T-helper 2 cell treated with Interferon-gamma antibody and Interleukin-4, amounts not matched to agents 5 μg/mL and 100 μg/mL, for 36 hours (primary cell): ENCODE data around the gene LONP1.

Experiments used
- DNase-seq: peaks from one replicate; pipeline ENCODE4 v3.0.0; 2021; ENCODE audit warnings: low spot score
- H3K27ac Mint-ChIP-seq: one replicate; pipeline ENCODE4 v1.8.0; 2021; ENCODE audit warnings: mild to moderate bottlenecking, mixed read lengths
- H3K27me3 Mint-ChIP-seq: one replicate; pipeline ENCODE4 v1.8.0; 2021; ENCODE audit warnings: low read depth, mixed read lengths
- H3K36me3 Mint-ChIP-seq: one replicate; pipeline ENCODE4 v1.8.0; 2021; ENCODE audit warnings: low read depth, mixed read lengths
- H3K4me1 Mint-ChIP-seq: one replicate; pipeline ENCODE4 v1.8.0; 2021; ENCODE audit warnings: low read depth, mixed read lengths
- H3K4me3 Mint-ChIP-seq: one replicate; pipeline ENCODE4 v1.8.0; 2022; ENCODE audit warnings: mild to moderate bottlenecking, moderate library complexity, mixed read lengths
- H3K9me3 Mint-ChIP-seq: one replicate; pipeline ENCODE4 v1.8.0; 2021; ENCODE audit warnings: mixed read lengths

The LONP1 gene

DNA sequence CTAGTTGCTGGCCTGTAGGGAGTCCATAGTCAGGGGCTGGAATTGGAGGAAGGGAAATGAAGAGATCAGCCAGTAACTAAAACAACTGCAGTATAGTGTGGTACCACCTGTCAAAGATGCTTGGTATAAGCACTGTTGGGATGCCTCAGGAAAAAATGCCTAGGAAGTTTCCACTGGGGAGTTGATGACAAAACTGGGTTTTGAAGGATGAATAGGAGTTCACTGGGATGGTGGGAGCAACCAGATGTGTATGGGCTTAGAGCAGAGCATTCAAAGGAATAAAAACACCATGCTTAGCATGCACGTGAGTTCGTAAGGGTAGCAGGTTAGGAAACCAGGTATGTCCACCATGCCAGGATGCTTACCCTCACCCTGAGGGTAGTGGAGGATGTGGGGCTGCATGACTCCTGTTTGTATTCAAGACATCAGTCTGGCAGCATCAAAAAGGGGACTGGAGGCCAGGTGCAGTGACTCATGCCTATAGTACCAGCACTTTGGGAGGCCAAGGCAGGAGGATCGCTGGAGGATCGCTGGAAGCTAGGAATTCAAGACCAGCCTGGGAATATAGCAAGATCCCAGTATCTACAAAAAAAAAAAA is 7.6 kb upstream of the LONP1 start:
- Mint-ChIP-seq H3K4me1 (no peaks in the 10 kb centered on the region), H3K27ac (no peak overlapping the region), H3K9me3 (no peaks in the 10 kb centered on the region), H3K4me3 (no peak overlapping the region), H3K36me3 (no peaks in the 10 kb centered on the region), H3K27me3 (peaks cover 3% of the 10 kb centered on the region)
- DNase-seq, result no peak

DNA sequence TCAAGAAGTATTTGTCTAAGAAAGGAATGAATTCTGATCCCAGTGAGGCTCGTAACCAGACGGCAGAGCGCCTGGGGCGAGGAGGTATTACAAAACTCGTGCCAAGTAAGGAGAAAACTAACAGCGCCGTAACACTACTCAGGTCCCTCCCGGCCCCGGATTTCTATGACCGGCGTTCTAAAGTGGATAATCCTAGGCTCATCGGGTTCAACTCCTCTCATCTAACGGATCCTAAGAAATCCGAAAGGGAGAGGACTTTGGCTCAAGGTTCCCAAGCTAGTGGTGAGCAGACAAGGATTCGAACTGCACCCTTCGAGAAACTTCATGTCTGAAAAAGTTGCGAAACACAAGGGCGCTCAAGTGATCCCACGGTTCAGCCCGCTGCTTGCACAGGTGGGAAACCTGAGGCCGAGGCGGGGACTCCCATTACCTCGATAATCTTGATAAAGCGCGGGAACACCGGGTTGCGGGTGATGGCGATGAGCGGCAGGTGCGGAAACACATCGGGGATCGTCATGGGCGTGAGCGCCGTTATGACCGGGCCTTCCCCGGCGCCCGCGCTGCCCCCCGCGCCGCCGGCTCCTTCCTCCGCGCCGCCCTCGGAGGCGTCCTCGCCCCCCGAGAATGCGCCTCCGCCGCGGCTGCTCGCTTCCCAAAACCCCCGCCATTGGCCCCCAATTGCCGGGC is 529 bp downstream of the LONP1 start:
- peak overlapping the region; percentile 93 for H3K27ac Mint-ChIP-seq
- no peaks in the 10 kb centered on the region for H3K9me3 Mint-ChIP-seq
- peak overlapping the region; percentile 92 for H3K4me3 Mint-ChIP-seq
- no peaks in the 10 kb centered on the region for H3K27me3 Mint-ChIP-seq
- H3K4me1 Mint-ChIP-seq, result peaks cover 21% of the 10 kb centered on the region
- peaks cover 17% of the 10 kb centered on the region for H3K36me3 Mint-ChIP-seq
- peak; percentile 37 for DNase-seq

DNA sequence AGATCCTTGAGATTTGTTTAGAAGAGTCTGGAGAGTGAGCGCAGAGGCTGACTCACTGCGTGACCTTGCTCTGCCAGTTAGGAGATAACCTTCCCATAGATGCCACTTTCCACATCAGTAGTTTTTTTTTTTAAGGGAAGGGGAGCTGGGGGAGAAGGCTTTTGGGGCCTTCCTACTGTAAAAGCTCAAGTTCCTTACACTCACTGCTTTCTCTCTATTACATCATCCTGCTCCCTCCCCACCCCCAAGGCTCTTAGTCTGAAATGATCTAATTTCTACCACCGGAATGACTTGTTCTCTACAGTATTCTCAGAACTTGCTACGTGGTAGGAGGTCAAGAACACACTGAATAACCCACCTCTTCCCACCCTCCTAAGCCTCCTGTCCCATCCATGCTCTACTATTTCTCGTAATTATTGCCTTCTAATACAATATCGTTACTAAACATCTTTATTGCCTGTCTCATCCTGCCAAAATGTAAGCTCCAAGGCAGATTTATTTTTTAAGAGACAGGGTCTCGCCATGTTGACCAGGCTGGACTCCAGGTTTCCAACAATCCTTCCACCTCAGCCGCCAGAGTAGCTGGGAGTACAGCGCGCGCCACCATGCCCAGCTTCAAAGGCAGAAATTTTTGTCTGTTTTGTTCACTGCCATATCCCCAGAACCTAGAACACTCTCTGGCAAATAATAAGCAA is 1.2 kb downstream of the LONP1 start:
- H3K9me3 Mint-ChIP-seq, result no peaks in the 10 kb centered on the region
- peak; percentile 71 for DNase-seq
- peak overlapping the region; percentile 92 for H3K27ac Mint-ChIP-seq
- H3K27me3 Mint-ChIP-seq, result no peaks in the 10 kb centered on the region
- peaks cover 22% of the 10 kb centered on the region for H3K36me3 Mint-ChIP-seq
- peak overlapping the region; percentile 92 for H3K4me3 Mint-ChIP-seq
- H3K4me1 Mint-ChIP-seq, result peaks cover 21% of the 10 kb centered on the region

DNA sequence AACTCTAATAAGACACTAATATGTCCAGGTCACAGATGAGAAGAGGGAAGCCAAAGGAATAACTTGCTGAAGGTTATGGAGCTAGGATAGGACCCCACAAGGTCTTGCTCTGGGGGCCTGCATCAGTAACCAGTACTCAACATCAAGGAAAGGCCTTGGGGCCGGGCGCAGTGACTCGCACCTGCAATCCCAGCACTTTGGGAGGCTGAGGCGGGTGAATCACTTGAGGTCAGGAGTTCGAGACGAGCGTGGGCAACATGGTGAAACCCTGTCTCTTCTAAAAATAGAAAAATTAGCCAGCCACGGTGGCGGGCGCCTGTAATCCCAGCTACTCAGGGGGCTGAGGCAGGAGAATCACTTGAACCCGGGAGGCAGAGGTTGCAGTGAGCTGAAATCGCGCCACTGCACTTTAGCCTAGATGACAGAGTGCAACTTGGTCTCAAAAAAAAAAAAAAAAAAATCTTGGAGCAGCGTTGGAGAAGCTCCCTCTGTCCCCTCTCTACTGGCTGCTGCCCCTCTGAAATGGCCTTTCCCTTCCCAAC is 1.8 kb downstream of the LONP1 start:
- H3K4me1 Mint-ChIP-seq, result peaks cover 21% of the 10 kb centered on the region
- peaks cover 26% of the 10 kb centered on the region for H3K36me3 Mint-ChIP-seq
- DNase-seq, result peak; percentile 56
- peak overlapping the region; percentile 92 for H3K4me3 Mint-ChIP-seq
- no peaks in the 10 kb centered on the region for H3K9me3 Mint-ChIP-seq
- peak overlapping the region; percentile 92 for H3K27ac Mint-ChIP-seq
- H3K27me3 Mint-ChIP-seq, result no peaks in the 10 kb centered on the region

DNA sequence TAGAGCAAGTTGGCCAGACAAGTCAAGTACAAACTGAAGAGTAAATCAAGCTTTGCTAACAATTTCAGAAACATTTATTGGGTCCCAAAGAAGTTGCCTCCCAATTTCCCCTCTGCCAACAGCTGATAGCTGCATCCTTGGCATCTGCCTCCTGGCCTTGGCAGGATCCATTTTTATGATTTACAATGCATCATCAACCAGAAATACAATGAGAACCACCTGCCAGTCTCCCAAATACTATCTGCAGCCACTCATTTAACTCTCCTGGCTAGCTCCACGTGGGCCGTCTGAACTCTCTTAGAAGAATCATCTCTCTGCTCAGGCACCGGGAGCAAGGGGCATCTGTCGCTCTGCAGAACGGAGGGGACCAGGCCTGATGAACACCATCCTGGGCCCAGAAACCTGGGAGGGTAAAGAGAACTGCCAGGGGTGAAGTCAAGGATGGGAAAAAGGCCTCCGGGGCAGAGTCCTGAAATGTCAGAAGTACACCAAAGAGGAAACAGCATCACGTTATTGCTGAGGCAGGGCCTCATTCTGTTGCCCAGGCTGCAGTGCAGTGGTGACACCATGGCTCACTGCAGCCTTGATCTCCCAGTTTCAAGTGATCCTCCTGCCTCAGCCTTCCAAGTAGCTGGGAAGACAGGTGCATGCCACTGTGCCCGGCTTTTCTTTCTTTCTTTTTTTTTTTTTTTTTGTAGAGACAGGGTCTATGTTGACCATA is 2.6 kb downstream of the LONP1 start:
- H3K36me3 Mint-ChIP-seq, result peaks cover 26% of the 10 kb centered on the region
- no peaks in the 10 kb centered on the region for H3K27me3 Mint-ChIP-seq
- peaks cover 21% of the 10 kb centered on the region for H3K4me1 Mint-ChIP-seq
- no peaks in the 10 kb centered on the region for H3K9me3 Mint-ChIP-seq
- peak overlapping the region; percentile 92 for H3K4me3 Mint-ChIP-seq
- DNase-seq, result no peak
- H3K27ac Mint-ChIP-seq, result peak overlapping the region; percentile 62

DNA sequence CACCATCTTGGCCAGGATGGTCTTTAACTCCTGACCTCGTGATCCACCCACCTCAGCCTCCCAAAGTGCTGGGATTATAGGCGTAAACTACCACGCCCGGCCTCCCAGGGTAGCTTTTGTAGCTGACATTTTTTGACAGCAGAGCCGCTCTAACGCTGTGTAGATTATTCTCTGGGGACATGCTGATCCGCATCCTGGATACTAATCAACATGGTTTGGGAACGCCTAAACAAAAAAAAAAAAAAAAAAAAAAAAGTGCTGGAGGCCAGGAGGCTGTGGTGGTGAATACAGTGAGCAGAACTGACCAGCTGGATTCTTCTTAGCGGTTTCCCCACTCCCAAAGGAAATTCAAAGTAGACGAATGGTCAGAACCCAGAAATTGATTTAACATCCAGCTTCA is 5.1 kb downstream of the LONP1 start:
- peaks cover 36% of the 10 kb centered on the region for H3K36me3 Mint-ChIP-seq
- H3K4me3 Mint-ChIP-seq, result no peak overlapping the region
- no peaks in the 10 kb centered on the region for H3K9me3 Mint-ChIP-seq
- peaks cover 21% of the 10 kb centered on the region for H3K4me1 Mint-ChIP-seq
- no peak overlapping the region for H3K27ac Mint-ChIP-seq
- DNase-seq, result no peak
- H3K27me3 Mint-ChIP-seq, result no peaks in the 10 kb centered on the region

DNA sequence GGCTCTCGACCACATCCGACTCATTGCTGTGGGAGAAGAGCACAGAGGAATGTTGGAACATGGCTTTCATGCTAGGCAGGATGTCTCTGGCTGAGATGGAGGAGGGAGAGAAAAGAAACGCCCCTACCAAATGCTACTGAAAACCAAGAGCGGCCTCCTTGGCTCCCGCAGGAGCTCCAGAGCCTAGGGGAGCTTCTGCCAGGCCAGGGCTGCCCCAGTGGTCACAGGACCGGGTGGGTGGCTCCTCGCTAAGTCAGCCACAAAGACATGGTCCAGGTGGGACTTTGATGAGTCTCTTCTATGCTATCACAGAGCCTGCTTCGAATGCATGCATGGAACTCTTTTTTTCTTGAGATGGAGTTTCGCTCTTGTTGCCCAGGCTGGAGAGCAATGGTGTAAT is 6.7 kb downstream of the LONP1 start:
- no peaks in the 10 kb centered on the region for H3K9me3 Mint-ChIP-seq
- no peak for DNase-seq
- no peaks in the 10 kb centered on the region for H3K27me3 Mint-ChIP-seq
- H3K4me1 Mint-ChIP-seq, result peaks cover 12% of the 10 kb centered on the region
- H3K27ac Mint-ChIP-seq, result no peak overlapping the region
- no peak overlapping the region for H3K4me3 Mint-ChIP-seq
- H3K36me3 Mint-ChIP-seq, result peaks cover 33% of the 10 kb centered on the region

DNA sequence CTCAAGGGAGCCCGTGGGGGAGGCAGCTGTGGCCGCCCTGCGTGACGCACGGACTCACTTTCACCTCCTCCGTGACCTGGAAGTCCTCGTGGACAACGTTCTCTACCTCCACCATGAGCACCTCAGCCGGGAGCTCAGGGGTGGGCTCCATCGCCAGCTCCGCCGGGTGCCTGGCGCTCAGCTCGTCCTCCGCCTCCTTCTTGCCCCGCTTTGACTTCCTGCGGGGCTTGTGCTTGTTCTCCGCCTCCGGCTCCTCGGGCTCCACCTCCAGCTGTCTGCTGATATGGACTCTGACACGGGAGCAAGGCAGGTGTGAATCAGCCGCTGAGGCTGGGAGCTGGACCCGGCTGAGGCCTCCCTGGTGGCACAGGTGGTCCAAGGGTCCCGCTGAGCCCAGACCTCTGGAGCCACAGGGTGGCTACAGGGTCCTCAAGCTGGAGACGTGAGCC is 8.2 kb downstream of the LONP1 start:
- Mint-ChIP-seq H3K27ac (no peak overlapping the region), H3K36me3 (peaks cover 25% of the 10 kb centered on the region), H3K4me3 (no peak overlapping the region), H3K9me3 (no peaks in the 10 kb centered on the region), H3K4me1 (peaks cover 3% of the 10 kb centered on the region), H3K27me3 (no peaks in the 10 kb centered on the region)
- DNase-seq, result no peak

DNA sequence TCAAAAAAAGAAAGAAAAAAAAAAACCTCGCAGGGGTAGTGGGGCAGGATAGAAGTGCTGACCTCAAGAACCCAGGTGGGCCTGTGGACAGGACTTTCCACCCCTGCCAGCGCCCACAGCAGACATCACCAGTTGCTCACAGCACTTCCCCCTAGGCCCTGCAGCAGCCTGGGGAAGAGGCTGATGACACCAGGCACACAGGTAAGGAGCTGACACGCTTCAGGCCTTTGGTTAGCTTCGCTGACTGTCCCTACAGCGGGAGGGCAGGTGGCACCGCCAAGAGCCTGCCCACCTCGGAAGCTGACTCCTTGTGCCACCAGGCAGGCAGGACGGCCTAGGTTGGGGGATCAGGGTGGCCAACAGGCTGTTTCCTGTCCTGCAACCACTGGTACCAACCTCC is 8.9 kb downstream of the LONP1 start:
- Mint-ChIP-seq H3K9me3 (no peaks in the 10 kb centered on the region), H3K27me3 (no peaks in the 10 kb centered on the region), H3K36me3 (peaks cover 27% of the 10 kb centered on the region), H3K4me1 (peaks cover 3% of the 10 kb centered on the region), H3K4me3 (no peak overlapping the region), H3K27ac (no peak overlapping the region)
- no peak for DNase-seq

DNA sequence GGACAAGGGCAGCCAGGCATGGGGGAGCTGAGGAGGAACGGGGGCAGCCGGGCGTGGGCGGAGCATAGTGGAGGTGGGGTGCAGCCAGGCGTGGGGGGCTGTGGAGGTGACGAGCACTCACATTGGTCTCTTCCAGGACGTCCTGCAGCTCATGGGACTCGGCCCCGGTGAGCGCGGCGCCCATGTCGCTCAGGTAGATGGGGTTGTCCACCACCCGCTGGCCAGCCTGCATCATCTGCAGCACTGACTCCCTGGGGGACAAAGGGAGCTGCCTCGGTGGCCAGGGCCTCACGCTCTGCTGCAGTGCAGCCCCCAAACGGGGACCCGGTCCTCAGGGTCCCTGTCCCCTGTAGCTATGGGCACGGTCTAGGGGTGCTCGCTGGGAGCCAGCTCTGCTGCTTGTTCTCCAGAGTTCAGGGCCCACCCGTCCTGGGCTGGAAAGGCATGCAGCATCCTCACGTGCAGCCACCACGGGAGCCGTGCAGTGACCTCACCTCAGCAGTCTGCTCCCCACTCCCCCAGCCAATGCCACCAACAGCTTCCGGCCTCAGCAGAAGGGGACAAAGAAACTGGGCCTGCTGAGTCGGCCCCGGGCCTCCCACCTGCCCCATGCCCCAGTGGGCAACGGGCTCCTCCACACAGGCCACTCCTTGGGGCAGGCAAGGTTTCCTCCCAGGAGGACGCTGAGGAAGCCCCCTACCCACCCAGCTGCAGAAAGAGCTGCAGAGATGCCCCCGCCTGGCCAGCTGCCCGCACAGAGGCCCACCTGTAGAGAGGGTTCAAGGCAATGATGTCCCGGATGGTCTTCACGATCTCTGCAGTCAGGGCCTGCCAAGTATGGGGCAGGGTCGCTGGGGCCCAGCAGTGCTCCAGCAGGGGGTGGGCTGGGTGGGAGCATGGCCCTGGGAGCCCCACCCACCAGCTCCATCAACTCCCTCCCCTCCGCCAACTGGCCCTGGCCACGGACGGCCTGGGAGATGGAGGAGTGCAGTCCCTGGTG is 12.1 kb downstream of the LONP1 start:
- Mint-ChIP-seq H3K9me3 (no peaks in the 10 kb centered on the region), H3K27ac (no peak overlapping the region), H3K36me3 (peaks cover 25% of the 10 kb centered on the region), H3K4me1 (no peaks in the 10 kb centered on the region), H3K27me3 (no peaks in the 10 kb centered on the region), H3K4me3 (no peak overlapping the region)
- DNase-seq, result no peak

DNA sequence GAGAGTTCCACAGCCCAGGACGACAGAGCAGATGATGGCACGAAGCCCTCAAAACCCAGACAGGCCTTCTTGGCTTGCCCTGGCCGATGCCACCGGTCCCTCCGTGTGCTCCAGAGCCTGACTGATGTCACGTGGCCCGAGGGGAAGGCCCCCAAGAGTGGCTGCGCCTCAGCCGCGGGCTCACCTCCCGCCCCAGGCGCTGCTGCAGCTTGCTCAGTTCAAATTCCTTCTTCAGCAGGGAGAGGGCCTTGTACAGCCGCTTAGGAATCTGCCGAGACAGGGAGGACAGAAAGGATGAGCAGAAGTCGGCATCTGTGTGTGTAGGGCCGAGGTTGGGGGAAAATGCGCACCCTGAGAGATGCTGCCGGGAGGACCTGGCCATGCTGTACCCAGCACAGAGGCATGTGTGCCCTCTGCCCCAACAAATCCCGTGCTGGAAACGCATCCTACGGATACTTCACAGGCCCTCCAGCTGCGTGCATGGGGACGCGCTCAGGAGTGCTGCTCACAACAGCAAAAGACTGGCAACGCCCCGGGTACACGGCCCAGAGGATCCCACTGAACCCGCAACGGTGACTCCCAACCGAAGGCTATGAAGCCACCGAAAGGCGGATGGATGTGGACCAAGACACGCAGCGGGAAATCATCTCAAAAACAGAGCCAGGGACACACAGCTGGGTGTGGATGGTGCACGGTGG is 12.9 kb downstream of the LONP1 start:
- Mint-ChIP-seq H3K9me3 (no peaks in the 10 kb centered on the region), H3K4me1 (no peaks in the 10 kb centered on the region), H3K4me3 (no peak overlapping the region), H3K36me3 (peaks cover 21% of the 10 kb centered on the region), H3K27me3 (no peaks in the 10 kb centered on the region), H3K27ac (no peak overlapping the region)
- no peak for DNase-seq

DNA sequence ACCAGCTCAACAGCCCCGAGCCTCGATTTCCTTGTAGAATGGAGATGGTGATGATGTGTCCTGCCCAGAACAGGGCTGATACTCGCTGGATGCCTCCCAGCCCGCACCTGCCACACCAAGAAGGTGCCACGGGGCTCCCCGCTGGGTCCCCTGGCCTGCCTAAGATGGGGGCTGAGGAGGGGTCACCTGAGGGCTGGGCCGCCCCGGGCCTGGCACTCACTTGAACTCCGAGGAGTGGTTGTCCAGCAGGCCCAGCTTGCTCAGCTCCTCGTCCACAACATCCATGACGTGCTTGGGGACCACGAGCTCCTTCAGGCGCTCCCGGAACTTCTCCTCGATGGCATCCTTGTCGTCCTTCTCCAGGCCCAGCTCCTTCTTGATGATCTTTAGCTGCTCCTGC is 14.4 kb downstream of the LONP1 start:
- H3K27ac Mint-ChIP-seq, result no peak overlapping the region
- H3K27me3 Mint-ChIP-seq, result no peaks in the 10 kb centered on the region
- peaks cover 28% of the 10 kb centered on the region for H3K36me3 Mint-ChIP-seq
- H3K4me1 Mint-ChIP-seq, result no peaks in the 10 kb centered on the region
- H3K4me3 Mint-ChIP-seq, result no peak overlapping the region
- no peak for DNase-seq
- H3K9me3 Mint-ChIP-seq, result no peaks in the 10 kb centered on the region
